ENCODE measurements around the gene TMEM270.

TMEM270 gene

DNA sequence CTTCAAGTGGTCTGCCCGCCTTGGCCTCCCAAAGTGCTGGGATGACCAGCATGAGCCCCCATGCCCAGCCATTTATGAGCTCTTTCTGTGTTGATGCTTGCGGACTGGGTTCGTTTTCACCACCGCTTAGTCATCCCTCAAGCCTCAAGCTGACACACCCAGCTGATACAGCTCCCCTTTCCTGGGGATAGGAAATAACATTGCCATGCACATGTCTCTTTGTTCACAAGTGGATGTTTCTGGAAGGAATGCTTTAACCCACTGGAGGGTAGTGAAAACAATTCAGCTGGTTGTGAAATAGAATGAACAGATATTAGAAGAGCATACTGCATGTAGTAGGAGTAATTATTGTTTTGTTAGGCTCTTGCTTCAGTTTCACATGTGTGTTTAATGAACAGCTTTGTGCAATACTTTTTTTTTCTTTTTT, 10.2 kb upstream of the TMEM270 start:
- no peak for DNase-seq (ENCODE audit: low spot score)
- TF ChIP-seq CTCF (IDR thresholded peaks at IDR 0.05; ENCODE audit: extremely low read depth, missing control alignments) = no peak

- DNase-seq (ENCODE audit: low spot score) = peak; percentile 73
- no peak for TF ChIP-seq CTCF (IDR thresholded peaks at IDR 0.05; ENCODE audit: extremely low read depth, missing control alignments)
Observed at GRCh38 chr7:73851410-73852338, 9.3 kb upstream of the TMEM270 start.

DNA sequence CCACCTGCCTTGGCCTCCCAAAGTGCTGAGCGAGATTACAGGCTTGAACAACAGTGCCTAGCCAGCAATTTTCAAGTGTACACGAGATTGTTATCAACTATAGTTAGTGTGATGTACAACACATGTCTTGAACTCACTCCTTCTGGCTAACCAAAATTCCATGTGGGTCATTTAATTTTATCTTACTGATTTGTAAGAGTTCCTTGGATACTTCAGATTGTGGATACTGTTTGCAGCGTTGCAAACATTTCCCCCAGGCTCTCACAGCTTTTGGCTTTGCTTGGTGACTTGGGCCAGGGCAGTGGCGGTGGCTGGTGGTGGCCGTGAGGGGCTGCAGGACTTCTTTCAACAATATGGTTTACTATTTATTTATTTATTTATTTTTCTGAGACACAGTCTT, 8.5 kb upstream of the TMEM270 start:
- no peak for TF ChIP-seq CTCF (IDR thresholded peaks at IDR 0.05; ENCODE audit: extremely low read depth, missing control alignments)
- DNase-seq (ENCODE audit: low spot score) = no peak

- DNase-seq (ENCODE audit: low spot score) = no peak
- no peak for TF ChIP-seq CTCF (IDR thresholded peaks at IDR 0.05; ENCODE audit: extremely low read depth, missing control alignments)
Observed at GRCh38 chr7:73856941-73857340, 4.0 kb upstream of the TMEM270 start.

DNA sequence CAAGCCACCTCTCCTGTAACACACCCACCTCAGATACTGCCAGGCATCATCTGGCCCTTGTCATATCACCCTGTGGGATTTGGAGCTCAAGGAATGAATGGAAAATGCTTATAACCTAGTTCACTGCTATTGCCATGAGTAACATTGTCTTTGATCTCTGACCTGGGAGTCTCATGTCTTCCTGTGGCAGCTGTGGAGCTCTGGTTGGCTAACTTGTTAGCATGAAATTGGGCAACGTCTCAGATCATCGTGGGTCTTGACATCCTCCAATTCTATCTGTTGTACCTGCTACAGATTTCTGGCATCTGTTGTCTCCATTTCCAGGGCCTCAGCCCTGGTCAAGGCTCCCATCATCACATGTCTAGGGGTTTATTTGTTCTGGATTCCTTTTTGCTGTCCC, 2.2 kb upstream of the TMEM270 start:
- DNase-seq (ENCODE audit: low spot score) = no peak
- TF ChIP-seq CTCF (IDR thresholded peaks at IDR 0.05; ENCODE audit: extremely low read depth, missing control alignments) = no peak

GRCh38 chr7:73861305-73861704, 346 bp downstream of the TMEM270 start:
- no peak for DNase-seq (ENCODE audit: low spot score)
- no peak for TF ChIP-seq CTCF (IDR thresholded peaks at IDR 0.05; ENCODE audit: extremely low read depth, missing control alignments)

DNA sequence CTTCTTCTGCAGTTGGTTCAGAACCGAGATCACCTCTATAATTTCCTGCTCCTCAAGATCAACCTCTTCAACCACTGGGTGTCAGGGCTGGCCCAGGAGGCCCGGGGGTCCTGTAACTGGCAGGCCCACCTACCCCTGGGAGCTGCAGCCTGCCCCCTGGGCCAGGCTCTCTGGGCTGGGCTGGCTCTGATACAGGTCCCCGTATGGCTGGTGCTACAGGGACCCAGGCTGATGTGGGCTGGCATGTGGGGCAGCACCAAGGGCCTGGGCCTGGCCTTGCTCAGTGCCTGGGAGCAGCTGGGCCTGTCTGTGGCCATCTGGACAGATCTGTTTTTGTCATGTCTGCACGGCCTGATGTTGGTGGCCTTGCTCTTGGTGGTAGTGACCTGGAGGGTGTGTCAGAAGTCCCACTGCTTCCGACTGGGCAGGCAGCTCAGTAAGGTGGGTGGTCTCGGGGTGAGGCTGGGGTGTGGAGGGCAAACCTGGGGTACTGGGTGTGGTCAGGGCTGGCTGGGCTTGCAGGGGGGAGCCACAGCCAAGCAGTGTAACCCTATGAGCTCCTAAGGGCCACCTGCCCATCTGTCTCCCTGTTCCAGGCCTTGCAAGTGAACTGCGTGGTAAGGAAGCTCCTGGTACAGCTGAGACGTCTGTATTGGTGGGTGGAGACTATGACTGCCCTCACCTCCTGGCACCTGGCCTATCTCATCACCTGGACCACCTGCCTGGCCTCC, 4.2 kb downstream of the TMEM270 start:
- no peak for TF ChIP-seq CTCF (IDR thresholded peaks at IDR 0.05; ENCODE audit: extremely low read depth, missing control alignments)
- DNase-seq (ENCODE audit: low spot score) = no peak
